Posterior cingulate gyrus (tissue), 11 donors: ENCODE measurements around the gene PTGIS.

Experiments
- DNase-seq, 10 donors: peaks; one replicate each; pipeline versions ENCODE4 v3.0.0 to v3.0.0-alpha.2; 2020 to 2021; ENCODE audit warnings: mixed read lengths in 3 of 10
- intact Hi-C: fragments of 100-400 bp; cut with DNase I; formaldehyde crosslinking; loops from one replicate; pipeline ENCODE4 v1.15.1; 2023

Gene PTGIS

DNA sequence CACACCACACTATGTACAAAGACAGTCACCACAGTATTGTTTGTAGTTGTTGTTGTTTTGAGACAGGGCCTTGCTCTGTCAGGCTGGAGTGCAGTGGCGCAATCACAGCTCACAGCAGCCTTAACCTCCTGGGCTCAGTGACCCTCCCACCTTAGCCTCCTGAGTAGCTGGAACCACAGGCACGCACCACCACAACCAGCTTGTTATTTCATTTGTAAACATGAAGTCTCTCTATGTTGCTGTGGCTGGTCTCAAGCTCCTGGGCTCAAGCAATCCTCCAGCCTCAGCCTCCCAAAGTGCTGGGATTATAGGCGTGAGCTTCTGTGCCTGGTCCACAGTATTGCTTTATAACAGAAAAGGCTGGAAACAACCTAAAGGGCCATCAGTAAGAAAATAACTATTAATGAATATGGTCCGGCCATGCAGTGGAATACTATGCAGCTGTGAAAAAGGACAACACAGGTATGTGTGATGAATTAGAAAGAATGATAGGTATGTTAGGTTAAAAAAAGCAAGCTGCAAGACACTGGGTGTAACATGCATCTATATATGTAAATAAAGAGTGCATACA is 30.0 kb upstream of the PTGIS start:
- DNase-seq: peak in 1 of 10 donors; percentile 6
- intact Hi-C loops: no loop called here

DNA sequence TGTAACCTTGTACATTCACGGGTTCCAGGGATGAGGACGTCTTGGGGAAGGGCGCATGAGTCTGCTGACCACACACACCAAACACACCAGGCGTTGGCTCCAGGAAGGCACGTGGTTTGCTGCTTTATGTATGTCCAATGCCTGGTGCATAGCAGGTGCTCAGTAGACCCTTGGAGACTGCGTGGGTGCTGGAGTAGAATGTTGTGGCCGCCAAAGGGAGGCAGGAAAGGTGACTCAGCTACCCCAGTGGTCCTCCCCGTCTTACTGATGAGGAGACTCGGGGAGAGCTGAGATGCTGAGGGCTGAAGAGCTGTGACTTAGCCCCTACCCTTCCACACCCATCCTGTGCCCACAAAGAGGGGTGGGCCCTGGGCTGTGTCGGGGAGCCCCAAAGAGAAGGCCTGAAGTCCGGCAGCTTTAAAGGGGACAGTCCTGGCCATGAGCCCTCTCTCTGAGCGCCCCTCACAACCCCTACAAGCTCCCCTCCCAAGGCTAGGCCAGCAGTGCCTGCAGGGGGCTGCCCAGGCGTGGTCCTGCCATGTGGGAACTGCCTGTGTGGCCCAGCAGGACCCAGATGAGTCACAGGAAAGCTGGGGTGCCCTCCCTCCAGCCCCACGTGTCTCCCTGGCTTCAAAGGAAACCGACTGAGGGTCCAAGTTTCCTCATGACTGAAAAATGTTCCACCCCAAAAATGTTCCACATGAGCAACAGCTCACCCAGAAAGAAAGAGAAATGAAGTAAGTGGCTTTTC is 28.0 kb upstream of the PTGIS start:
- no peak for DNase-seq
- intact Hi-C loops: no loop called here

DNA sequence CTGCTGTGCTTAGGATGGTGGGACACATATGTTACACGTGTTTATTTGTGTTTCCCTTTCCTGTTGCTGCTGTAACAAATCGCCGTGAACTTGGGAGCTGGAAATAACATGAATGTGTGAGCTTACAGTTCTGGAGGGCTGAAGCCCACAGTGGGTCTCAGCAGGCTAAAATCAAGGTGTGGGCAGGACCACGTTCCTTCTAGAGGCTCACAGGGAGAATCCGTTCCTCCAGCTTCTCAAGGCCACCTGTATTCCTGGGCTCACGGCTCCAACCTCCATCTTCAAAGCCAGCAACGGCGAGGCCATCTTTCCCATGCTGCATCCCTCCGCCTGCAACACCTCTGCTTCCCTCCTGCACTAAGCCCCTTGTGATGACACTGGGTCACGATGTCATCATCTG is 27.4 kb upstream of the PTGIS start:
- intact Hi-C loops: no loop called here
- no peak for DNase-seq

DNA sequence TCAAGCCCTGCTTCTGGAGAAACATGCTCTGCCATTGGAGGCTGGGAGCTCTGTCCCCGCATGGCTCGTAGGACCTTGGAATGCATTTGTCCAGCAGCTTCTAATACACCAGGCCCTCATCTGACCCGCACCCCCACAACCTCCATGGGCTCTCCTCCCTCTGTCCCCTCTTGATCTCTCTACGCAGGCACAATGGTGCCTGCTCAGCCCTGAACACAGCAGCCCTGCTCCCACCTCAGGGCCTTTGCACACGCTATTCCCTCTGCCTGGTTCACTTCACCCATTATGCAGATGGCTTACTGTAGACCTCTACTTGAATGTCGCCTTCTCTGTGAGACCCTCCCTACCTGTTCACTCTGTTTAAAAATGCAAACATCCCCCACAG is 27.0 kb upstream of the PTGIS start:
- no peak for DNase-seq
- intact Hi-C loops: no loop called here

DNA sequence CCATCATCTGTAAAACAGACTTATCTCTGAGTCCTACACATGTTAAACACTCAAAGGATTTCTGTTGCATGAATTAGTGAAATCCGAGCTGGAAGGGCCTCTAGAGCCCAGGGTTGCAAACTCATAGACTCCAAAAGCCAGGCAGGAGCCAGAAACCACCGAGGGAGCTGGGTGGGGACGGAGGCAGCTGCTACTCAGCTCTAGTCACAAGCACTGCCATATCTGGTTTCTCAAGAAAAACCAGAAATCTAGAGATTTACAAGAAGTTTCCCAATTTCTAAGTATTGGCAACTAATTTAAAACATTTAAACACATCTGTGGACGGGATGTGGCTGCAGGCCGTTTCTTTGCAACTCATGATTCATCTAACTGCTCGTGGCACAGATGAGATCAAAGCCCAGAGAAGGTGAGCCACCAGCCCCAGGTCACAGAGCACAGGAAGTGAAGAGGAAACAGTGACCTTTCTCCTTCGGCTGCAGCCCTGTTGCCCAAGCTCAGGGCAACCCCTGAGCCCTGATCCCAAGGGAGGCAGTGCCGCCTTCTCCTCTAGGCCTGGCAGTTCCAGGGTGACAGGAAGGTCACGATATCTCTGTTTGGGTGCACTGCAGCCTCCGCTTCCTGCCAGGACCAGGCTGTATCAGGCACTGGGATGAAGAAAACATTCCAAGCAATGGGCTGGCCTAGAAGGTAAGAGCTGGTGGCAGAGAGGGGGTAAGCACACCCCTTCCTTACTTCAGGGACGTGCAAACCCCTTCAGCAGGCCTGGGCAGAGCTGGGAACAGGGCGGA is 26.4 kb upstream of the PTGIS start:
- DNase-seq: peak in 1 of 10 donors; percentile 46
- intact Hi-C loops: no loop called here

DNA sequence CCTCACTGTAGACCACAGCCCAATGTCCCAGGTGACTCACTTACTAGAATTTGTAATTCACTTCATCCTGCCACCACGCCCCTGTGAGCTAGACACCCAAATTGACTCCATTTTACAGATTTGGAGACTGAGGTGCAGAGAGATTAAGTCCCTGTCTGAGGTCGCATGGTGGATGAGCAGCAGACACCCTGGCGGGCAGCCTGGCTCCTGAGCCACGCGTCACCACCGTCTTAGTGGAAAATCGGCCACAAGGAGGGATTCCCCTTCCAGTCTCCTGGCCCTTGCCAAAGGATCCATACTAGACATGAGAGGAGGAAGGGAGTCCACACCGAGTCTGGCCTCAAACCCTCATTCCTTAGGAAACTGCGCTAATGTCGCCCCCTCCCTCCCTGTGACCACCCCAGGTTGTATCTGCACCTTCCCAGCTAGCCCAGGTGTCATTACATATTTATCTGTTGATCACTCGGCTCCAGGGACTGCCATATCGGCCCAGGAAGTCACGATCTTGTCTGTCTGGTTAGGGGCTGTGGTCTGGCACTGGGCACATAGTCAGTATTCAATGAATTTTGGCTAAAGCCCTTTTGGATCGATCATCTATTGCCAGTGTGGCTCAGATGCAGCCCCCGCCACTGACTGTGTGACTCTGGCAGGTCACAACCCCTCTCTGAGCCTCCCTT is 25.7 kb upstream of the PTGIS start:
- intact Hi-C loops: no loop called here
- DNase-seq: no peak

DNA sequence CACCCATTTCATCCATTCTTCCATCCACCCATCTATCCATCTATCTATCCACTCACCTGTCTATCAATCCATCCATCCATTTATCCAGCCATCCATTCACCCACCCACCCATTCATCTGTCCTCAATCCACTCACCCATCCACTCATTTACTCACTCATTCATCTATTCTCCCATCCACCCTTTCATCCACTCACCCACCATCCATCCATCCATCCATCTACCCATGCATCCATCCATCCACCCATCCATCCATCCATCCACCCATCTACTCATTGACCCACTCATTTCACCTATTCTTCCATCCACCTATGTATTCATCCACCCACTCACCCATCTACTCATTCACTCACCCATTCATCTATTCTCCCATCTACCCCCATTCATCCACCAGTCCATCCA is 24.2 kb upstream of the PTGIS start:
- DNase-seq: peak in 1 of 10 donors; percentile 4
- intact Hi-C loops: no loop called here

DNA sequence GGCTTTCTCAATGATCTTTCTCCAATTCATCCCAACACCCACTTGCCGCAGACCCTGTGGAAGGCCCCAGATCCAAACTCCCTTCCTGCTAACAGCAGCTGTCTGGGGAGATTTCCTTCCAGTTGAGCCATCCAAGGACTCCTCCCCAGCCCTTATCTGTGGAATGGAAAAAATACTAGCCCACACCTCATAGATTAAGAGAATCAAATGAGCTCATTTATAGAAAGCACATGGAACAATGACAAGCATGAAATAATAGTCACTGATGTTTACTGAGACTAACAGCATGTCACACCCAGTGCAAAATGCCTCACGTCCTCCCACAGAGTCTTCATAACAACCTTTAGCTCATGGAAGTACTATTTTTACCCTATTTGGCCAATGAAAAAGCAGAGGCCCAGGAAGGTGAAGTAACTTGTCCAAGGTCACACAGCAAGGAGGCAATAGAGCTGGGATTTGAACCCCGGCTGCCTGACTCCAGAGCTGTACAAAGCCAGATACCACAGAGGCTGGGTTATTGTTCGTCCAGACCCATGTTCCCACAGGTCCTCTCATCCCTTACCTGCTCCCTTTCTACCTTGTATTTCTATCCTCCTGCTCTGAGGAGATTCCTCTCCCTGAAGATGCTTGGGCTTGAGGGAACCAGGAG is 23.4 kb upstream of the PTGIS start:
- peak in 1 of 10 donors; percentile 12 for DNase-seq
- intact Hi-C loops: no loop called here

DNA sequence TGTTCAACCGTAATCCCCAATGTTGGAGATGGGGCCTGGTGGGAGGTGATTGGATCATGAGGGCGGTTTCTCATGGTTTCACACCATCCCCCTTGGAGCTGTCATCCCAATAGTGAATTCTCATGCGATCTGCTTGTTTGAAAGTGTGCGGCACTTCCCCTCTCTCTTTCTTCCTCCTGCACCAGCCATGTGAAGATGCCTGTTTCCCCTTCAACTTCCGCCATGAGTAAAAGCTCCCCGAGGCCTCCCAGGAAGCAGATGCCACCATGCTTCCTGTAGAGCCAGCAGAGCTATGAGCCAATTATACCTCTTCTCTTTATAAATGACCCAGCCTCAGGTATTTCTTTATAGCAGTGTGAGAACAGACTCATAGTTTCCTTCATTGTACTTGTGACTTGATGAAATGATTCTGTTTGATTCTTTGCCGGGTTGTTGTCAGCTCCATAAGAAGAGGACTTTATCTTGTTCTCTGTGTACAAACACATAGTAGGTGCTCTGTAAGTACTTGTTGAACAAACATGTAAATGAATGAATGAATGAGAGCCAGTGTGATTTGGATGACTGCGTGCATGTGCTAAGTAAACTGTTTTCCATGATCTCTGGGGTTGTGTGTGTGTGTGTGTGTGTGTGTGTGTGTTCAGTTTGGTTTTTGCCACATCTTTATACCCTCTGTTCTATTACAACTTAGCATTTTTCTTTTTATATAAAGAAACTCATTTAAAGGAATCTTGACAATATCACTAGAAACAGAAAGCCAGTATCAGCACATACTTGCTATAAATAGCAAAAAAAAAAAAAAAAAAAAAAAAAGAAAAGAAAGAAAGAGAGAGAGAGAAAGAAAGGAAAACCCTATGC is 22.5 kb upstream of the PTGIS start:
- no peak for DNase-seq
- intact Hi-C loops: no loop called here

DNA sequence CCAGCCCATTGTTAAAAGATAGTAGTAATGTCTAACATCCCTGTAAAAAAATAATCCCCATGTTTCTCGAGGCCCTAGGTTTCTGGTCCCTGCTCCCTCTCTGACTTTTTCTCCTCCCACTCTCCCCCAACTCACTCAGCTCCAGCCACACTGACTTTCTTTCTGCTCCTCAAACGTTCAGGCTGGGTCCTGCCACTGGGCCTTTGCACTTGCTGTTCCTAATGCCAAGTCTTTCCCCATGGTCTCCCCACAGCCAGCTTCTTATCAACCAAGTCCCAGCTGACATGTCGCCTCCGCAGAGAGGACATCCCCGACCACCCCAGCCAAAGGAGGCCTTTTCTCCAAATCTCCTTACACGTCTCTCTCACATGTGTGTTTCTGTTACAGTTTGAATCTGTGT is 21.8 kb upstream of the PTGIS start:
- intact Hi-C loops: no loop called here
- no peak for DNase-seq

DNA sequence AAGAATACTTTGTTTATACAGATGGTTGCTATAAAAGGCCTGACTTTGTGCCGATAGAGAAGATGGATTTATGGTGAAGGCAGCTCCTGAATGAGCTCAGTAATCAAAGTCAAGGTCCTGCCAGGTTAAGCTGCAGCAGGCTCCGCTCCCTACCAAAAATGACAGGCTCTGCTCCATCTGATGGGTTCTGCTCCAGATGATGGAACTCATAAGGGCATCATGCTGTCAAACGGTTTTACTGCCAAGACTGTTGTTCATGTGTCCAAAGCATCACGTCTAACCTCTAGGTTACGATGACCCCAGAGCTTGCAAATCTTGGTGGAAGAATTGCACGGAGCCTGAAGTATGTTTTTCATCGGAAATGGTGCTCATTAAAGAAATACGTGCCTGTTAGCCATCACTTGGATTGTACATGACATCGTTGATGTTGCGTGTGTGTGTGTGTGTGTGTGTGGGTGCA is 19.2 kb upstream of the PTGIS start:
- DNase-seq: no peak
- intact Hi-C loops: no loop called here

DNA sequence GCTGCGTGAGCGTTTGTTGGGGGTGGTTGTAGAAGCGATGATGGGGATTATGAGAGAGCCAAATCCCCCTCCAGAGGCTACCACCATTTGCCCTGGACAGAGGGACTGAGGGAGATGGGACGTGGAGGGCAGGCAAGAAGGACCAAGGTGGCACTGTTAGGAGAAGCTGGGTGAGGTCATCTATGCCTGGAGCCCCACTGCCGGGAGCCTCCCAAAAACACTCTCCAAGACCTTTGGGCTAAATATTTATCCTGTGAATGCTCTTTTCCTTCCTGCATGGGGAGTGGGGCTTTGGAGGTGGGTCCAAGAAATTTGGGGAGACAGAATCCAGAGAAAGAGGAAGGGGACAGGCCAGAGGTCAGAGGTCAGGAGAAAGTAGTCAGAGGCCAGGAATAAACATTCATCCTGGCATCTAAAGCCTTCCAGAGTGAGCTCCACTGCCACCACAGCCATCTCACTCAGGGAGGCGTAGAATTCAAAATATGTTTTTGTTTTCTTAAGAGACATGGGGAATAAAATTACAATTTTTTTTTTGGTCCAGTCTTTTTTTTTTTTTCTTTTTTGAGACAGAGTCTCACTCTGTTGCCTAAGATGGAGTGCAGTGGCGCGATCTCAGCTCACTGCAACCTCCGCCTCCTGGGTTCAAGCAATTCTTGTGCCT is 17.8 kb upstream of the PTGIS start:
- intact Hi-C loops: no loop called here
- no peak for DNase-seq

DNA sequence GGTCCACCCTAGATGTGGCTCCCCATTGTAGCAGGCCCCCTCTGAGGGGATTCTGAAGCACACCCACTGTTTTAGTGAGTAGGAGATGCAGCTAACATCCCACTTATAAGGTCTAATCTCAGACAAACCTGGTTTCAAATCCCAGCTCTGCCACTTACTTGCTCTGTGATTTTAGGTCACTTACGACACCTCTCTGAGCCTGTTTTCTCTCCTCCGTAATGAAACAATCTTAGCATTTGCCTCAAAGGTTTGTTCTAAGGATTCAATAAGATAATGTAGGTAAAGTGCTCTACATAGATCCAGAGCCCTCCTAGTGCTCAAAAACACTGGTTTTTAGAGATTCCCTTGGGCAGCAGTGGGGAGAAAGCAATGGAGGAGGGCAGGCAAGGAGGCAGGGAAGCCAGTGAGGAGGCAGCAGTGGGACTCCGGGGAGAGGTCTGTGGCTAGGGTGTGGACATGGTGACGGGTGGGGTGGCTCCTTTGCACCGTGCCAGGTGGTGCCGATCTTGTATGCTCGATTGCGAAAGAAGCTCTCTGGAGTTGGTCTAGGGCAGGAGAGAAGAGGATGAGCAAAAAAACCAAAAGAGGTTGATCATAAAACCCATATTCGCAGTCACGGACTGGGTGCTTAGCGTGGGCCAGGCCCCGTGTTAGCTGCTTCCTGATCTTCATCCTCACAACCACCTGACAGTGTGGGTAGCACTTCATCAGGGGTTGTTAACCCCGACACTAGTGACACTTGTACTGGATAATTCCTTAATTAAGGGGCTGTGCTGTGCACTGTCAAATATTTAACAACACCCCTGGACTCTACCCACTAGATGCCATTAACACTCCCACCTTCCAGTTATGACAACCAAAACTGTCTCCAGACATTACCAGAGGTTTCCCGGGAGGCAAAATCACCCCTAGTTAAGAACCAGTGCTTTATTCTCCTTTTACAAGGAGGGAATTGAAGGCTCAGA is 16.8 kb upstream of the PTGIS start:
- intact Hi-C loops: no loop called here
- DNase-seq: no peak

DNA sequence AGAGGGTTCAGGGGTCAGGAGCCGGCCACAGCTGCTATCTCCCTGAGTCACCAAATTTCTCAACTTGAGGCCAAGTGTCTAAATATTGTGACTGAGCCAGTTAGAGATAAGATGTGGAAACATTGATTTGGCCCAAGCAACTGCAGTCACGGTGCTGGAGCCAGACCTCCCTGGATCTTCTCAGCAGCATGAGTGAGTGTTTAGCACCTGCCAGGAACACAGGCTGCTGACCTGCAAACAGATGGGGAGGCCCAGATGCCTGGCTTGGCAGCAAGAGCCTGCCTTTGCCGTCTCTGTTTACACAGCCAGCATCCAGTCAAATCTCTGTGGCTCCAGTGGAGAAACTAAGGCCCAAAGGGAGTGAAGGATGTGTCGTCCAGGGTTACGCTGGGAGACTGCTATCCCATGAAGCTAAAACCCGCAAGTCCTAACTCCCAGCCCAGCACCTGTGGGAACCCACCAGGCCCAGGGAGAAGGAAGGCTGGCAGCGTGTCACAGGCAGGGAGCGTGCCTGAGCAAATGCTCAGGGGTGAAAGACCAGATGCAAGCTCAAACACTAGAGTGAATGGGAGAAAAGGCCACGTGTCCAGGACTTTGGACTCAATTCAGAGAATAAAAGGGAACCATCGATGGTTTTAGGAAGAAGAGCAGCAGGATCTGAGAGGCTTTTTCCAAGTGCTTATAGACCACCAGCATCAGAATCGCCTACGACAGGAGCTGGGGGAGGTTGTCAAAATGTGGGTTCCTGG is 15.9 kb upstream of the PTGIS start:
- peak in 6 of 10 donors; percentile 37 to 92 (median 52) for DNase-seq
- intact Hi-C loops: no loop called here

DNA sequence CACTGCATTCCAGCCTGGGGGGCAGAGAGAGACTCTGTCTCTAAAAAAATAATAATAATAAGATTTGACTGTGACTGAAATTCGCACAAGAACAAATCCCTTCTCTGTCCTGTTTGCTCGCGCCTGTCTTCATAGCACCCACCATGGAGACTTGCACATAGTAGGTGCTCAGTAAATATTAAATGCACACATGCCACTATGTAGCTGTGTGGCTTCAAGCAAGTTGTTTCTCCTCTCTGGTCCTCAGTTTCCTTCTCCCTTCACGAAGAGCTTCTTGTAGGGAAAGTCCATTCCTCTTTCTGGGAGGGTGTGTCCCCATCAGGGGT is 15.4 kb upstream of the PTGIS start:
- intact Hi-C loops: no loop called here
- DNase-seq: no peak

DNA sequence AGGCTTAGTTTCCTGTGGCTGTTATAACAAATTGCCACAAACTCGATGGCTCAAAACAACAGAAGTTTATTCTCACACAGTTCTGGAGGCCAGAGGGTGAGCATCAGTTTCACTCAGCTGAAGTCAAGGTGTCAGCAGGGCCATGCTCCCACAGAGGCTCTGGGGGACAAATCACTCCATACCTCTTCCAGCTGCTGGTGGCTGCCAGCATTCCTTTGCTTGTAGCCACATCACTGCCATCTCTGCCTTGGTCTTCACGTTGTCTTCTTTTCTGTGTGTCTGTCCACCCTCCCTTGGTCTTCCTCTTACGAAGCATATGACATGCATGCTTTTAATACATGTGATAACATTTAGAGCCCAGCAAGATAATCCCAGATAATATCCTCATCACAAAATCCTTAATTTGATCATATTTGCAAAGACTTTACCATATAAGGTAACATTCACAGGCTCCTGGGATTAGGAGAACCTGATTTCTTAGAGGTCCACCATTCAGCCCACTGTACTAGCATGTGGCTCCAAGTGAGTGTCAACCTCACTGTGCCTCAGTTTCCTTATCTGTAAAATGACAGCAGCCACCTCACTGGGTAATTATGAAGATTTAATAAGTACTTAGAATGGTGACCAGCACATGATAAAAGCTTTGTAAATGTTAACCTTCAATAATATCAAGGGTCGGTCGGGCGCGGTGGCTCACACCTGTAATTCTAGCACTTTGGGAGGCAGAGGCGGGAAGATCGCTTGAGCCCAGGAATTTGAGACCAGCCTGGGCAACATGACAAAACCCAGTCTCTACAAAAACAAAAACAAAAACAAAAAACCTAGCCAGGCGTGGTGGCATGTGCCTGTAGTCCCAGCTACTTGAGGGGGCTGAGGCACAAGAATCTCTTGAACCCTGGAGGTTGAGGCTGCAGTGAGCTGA is 14.7 kb upstream of the PTGIS start:
- intact Hi-C loops: no loop called here
- DNase-seq: no peak
